A204.1 (cell line): ENCODE measurements around the gene TMPRSS6.
"Not testable (repeated sequence)": the region's sequence is repeated elsewhere in the genome, so short reads cannot be mapped to it uniquely, and the experiment has no call there.

Experiments used
- FAIRE-seq: peaks from 2 replicates; lab custom pipeline; 2012; peaks lifted over from hg19 to GRCh38; lab: Jason Lieb, UNC

Gene TMPRSS6

DNA sequence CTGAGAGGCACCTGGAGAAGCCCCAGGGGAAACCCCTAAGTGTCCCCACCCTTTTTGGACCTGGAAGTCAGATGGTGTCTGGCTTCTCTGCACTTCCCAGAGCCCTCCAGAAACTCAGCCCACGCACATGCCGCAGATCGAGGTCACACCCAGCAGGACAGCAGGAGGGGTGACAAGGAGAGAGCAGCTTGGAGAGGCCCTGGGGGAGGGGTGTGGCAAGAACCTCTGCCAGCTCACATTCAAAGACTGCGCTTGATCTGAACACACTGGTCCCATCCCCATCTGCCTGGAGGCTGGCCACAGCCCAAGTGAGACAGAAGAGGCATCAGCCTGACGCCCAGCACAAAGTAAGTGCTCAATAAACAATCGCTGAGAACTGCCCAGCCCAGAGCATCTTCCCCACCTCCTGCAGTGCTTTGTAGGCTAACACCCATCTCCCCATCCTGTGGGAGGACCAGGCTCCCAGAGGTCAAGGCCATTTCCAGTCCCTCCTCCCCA lies 21.4 kb downstream of the TMPRSS6 start:
- no peak for FAIRE-seq

DNA sequence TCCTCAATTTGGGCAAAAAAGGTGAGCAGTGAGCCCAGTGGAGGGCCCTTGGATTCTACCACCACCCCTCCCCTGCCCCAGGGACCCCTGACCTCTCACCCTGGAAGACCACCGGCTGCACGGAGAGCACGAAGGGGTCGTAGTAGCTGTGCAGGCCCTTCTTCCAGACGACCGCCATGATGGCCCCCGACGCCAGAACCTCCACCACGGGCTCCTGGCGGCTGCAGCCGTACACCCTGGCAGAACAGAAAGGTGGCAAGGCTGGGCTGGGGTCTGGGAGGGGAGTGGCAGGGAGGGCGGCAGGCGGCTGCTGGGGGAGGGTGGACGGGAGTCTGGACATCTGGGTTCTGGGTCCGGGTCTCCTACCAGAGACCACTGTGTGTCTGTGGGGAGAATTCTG lies 23.3 kb downstream of the TMPRSS6 start:
- FAIRE-seq: no peak

DNA sequence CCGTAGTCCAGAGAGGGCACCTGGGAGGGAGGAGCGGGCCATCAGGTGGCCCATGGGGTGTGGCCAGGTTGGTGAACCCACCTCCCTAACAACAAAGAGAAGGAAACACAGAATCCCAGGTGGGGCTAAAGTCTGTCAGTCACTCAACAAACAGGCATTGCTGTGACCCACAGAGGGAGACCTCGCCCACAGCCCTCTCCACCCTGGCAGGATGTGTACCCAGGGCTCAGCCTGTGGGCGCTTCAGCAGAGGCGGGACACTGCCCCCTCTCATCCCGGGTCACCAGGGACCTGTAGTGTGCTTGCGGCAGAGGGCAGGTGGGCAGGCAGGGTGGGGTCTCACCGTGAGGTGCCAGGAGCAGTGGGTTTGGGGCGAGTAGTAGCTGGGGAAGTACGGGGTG lies 25.1 kb downstream of the TMPRSS6 start:
- no peak for FAIRE-seq

DNA sequence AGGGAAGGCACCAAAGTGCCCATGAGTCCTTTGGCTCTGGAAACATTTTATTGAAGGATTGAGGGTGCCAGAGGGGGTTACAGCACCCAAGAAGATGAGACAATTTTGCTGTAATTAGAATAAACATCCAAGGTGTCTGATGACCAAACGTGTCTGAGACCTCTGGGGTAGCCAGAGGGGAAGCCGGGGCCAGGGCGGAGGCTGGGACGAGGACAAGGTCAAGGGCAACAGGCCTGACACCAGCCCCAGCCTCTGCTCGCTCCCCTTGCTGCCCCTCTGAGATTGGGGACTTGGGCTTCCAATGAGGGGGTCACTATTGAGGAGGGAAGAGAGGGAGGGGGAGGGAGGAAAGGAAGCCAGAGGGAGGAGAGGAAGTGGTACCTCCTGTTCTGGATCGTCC lies 25.6 kb downstream of the TMPRSS6 start:
- no peak for FAIRE-seq

DNA sequence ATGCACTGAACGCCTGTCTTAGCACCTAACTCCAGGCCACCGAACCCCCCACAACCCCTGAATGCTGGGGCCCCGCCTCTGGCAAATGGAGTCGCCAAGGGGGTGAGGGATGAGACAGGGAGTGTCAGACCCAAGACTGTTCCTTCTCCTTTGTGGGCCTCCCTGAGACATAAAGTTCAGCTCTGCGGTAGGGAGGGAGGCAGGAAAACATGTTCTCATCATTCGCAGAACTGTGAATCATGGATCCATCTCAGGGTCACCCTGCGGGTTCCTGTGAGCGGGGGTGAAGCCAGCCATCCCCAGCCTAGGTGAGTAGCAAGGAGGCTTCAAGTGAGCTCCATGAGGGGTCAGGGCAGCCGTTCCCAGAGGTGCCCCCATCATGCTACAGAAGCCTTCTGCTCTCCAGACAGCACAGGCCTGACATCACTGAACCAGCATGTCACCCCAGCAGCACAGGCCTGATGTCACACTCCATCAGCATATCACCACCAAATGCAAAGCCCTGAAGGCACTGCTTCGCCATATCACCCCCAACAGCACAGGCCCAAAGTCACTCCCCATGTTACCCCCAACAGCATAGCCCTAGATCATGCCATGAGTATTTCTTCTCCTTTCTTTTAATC lies 27.2 kb downstream of the TMPRSS6 start:
- no peak for FAIRE-seq

DNA sequence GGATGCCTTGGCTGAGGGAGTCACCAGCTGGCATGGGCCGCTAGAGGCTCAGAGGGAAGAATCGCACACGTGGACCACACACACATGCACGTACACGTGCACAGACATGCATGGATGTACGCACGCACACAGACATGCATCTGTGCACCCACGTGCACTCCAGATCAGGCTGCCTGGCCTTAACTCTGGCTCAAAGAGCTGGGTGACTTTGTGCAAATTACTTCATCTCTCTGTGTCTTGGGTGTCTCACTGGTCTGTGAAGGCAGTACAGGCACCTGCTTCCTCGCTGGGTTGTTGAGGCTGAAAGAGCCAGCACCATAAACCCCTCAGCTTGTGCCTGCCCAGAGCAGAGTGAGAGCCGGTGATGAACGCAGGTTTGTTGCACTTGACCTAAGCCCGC lies 28.7 kb downstream of the TMPRSS6 start:
- no peak for FAIRE-seq

DNA sequence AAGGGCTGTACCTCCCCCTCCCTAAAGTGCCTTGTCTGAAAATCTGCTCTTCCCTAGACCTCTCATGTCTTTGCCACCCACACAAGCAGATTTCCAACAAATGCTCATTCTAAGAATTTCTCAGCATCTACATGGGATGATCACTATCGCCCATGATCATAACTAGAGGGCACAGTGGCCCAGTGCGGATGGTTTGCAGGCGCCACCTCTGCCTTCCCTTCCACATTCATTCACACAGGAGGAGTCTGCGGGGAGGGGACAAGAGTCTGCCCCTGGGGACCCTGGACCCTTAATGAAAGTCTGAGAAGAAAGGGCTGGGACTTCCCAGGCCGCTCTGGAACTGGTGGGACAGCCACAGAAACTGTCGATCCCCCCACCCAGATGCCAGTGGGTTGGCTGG lies 29.1 kb downstream of the TMPRSS6 start:
- FAIRE-seq: no peak

DNA sequence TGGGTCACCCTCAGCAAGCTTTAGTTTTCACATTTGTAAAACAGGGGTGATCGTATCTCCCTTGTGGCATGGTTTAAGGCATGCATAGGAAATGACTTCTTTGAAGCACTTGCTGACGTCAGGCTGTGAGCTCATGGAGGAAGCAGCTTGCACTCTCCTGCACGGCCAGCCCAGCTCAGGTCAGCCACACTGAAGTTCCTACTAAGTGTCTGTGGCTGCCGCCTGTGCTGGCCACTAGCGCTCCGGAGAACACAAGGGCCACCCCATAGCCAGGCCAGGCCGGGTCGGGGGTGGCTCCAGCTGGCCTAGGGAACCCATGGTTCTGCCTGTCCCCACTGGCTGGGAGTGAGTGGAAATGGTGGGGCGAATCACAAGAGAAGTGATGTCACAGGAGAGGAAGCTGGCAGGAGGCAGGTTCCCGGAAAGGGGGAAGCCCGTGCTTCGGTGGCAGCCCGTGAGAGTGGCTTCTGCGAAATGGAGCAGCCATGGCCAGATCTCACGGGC lies 29.8 kb downstream of the TMPRSS6 start:
- no peak for FAIRE-seq

DNA sequence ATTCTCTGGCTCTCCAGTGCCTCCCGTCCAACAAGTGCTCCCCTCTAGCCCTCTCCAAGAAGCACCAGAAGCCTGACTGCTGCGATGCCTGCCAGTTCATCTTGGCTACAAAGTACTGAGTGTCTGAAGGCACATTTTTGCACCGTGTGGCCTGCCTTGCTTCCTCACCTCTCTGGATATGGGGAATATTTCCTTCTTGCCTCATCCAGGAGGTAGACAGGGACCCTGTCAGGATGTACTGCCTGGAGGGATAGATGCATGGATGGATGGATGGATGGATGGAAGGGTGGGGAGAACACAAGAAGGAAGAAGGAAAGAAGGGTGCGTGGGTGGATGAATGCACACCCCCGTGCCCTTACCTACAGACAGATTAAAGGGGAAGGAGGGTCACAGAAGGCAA lies 30.4 kb downstream of the TMPRSS6 start:
- FAIRE-seq: no peak

DNA sequence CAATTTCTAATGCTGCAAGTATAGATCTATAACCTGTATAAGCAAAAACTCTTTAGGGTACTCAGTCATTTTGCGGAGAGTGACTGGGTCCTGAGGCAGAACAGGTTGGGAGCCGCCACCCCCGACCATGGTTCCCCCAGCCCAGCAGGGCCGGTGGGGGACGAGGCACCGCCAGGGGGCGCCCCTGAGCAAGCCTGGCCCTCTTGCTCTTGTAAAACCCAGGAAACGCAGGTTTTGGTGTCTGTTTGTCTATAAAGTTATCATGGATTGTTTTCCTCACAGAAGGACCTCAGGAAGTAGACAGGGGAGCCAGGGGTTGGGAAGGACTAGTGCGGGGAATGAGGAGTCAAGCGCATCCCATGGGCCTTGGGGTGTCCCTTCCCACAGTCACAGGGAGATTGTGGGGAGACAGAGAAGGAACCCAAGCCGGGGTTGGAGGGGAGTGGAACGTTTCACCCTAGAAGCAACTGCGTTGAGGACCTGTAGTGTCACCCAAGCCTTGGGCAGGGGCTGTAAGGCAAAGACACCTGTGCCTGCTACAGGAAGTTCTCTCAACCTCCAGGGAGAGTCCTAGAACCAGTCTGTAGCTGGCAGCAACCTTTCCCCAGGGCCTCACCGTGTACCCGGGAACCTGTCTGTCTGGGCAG lies 31.6 kb downstream of the TMPRSS6 start:
- no peak for FAIRE-seq

DNA sequence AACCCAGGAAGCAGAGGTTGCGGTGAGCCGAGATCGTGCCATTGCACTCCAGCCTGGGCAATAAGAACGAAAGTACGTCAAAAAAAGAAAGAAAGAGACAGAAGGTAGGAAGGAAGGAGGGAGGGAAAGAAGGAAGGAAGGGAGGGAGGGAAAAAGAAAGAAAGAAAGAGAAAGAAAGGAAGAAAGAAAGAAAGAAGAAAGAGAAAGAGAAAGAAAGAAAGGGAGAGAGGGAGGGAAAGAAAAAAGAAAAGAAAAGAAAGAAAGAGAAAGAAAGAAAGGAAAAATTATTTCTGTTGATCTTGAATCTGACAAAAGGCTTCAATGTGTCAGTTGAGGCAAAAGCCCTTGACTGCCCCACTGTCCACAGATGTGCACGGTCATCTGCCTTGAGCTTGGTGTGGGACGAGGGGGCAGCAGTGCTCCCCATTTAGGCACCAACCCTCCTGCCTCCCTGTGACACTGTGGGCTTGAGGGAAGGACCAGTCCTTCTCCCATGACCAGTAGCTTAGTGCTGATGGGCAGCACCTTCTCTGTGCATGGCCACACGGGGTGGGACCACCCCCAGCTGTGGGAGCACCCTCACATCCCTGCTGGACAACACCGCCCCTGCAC lies 33.6 kb downstream of the TMPRSS6 start:
- FAIRE-seq: no peak

DNA sequence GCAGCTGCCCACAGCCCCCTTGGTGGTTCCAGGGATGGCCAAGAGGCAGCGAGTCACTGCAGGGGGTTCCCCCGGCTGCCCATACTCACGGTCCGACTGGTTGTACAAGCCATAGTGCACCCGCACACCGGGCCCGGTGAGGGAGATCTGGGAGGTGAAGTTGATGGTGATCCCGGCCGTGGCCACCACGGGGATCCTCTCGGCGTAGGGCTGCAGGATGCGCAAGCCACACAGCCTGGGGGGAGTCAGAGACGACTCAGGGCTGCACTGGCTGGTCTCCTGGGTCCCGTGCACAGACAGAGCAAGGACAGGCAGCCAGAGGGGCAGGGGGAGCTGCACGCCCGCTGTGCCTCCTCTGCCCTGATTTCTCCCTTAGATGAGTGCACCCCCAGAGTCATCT lies 34.5 kb downstream of the TMPRSS6 start:
- no peak for FAIRE-seq

DNA sequence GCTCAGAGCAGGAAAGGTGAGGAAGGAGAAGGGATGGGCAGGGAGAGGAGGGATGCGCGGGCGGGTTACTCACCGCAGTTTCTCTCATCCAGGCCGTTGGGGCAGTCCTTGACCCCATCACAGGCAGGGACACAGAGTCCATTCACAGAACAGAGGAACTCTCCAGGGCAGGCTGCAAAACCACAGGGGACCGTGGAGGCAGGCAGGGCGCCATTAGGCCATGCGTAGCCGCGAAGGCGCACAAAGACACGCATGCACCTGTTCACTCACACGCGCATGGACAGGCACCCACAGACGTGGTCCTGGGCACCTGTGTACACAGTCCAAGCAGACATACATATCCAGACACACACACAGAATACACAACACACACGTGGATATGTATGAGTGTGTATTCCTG lies 35.0 kb downstream of the TMPRSS6 start:
- no peak for FAIRE-seq

DNA sequence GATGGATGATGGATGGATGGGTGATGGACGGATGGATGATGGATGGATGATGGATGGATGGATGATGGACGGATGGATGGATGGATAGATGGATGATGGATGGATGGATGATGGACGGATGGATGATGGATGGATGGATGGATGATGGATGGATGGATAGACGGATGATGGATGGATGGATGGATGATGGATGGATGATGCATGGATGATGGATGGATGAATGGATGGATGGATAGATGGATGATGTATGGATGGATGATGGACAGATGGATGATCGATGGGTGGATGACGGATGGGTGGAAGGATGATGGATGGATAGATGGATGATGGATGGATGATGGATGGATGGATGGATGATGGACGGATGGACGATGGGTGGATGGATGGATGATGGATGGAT lies 36.8 kb downstream of the TMPRSS6 start:
- no peak for FAIRE-seq

DNA sequence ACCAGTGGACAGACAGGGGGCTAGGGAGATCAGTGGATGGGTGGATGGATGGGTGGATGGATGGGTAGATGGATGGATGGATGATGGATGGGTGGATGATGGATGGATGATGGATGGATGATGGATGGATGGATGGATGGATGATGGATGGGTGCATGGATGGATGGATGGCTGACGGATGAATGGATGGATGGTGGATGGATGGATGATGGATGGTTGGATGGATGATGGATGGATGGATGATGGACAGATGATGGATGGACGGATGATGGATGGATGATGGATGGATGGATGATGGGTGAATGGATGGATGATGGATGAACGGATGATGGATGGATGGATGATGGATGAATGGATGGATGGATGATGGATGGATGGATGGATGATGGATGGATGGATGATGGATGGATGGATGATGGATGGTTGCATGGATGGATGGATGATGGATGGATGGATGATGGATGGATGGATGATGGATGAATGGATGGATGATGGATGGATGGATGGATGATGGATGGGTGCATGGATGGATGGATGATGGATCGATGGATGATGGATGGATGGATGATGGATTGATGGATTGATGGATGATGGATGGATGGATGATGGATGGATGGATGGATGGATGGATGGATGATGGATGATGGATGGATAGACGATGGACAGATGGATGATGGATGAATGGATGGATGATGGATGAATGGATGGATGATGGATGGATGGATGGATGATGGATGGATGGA lies 37.5 kb downstream of the TMPRSS6 start:
- not testable (repeated sequence) for FAIRE-seq

DNA sequence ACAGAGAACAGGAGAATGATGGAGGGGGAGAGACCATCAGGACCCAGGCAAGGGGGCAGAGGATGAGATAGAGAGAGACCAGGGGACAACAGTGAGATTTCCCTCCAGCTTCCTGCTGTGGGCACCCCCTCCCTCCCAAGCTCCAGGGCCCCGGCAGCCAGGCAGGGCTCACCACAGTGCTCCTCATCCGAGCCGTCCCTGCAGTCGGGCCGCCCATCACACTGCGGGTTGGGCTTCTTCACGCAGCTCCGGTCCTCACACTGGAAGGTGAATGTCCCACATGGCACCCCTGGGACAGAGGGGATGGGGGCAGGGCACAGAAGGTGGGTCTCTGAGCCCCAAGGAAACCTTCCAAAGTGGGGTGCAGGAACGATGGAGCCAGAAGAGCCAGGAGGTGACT lies 38.8 kb downstream of the TMPRSS6 start:
- FAIRE-seq: no peak

DNA sequence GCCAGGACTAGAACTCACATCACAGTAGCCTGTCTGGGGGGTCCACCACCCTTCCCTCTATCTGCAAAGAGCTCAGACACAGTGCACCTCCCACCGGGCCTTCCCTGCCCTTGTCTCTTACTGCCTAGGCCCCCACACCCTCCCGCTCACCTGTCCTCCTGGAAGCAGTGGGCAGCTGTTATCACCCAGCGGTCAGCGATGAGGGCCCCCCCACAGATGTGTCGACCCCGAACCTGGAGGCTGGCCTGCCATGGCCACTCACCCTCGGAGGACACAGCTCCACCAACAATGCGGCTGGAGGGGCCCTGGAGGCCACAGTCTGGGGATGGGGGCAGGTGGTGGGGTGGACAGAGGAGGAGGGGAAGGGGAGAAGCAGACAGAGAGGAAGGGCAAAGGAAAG lies 39.2 kb downstream of the TMPRSS6 start:
- FAIRE-seq: no peak

DNA sequence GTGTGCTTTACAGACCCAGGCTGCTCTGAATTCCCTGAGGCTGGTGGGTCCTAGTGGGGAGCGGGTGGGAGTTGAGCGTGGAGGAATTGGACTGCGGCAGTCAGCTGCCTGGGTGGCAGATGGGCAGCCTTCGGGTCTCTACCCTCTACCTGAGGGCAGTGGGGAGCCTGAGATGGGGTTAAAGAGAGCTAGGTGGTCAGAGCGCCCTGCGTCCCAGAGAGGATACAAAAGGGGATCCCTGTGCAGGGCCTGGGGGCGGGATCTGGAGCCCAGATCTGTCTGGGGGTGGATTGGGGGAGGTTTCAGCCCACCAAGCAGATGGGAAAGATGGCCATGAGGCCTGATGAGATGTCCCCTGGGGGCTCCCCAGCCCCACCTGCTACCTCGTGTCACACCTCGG lies 39.8 kb downstream of the TMPRSS6 start:
- no peak for FAIRE-seq

DNA sequence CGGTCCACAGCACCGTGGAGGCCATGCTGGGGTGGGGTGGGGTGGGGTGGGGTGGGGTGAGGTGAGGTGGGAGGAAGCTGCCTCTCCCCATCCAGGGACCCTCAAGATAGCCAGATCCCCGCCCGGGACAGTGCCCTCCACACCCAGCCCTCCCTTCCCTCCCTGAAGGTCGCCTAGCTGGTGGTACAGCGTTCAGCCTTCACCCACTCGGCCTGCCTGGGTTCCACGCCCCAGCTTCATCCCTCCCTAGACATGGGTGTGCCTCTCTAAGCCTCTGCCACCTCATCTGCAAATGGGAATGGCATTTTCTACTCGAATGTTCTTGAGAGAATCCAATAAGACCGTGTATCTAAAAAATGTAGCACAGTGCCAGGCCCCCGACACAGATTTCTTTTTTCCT lies 40.2 kb downstream of the TMPRSS6 start:
- no peak for FAIRE-seq

DNA sequence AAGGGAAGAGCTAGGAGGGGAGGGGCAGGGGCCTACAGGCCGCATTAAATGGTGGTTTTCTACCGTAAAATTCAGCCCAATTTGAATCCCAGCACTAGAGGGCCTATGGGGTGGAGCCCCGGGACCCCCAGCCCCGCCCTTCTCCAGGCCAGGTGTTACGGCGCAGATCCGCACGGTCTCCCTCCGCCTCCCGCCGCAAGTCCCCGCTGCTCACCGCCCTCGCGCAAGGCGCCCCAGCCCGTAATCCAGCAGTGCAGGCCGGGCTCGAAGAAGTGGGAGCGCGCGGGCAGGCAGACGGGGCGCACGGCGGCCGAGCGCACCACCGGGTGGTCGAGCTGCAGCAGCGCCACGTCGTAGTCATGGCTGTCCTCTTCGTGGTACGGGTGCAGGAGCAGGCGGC lies 40.7 kb downstream of the TMPRSS6 start:
- FAIRE-seq: no peak

DNA sequence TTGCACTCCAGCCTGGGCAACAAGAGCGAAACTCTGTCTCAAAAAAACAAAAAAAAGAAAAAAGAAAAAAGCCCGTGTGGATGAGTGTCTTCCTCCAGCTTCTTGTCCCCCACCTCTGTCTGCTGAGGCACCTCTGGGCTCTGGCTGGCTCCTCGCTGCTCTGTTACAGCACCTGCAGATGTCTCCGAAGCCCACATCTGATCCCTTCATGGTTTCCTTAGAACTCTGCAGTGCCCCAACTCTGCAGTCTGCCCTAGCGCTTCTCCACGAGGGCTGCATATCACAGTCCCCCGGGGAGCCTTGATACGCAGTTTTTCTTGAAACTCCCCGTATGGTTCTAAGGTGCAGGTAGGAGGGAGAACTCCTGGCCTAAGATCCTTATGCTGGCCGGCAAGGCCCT lies 42.1 kb downstream of the TMPRSS6 start:
- no peak for FAIRE-seq

DNA sequence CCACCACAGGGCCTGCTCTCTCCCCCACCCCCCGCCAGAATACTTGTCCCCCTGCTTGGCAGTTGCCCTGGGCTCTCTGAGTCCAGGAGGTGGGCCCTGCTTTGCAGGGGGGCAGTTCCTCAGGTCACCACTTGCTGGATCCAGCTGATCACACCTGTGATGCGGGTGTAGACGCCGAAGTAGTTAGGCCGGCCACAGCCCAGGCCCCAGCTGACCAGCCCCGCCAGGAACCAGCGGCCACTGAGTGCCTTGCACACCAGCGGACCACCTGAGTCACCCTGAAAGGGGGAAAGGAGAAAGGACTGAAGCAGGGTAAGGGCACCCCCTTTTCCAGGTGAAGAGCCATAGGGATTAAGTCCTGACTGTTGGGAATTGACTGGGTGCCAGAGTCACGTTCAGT lies 43.6 kb downstream of the TMPRSS6 start:
- FAIRE-seq: no peak

DNA sequence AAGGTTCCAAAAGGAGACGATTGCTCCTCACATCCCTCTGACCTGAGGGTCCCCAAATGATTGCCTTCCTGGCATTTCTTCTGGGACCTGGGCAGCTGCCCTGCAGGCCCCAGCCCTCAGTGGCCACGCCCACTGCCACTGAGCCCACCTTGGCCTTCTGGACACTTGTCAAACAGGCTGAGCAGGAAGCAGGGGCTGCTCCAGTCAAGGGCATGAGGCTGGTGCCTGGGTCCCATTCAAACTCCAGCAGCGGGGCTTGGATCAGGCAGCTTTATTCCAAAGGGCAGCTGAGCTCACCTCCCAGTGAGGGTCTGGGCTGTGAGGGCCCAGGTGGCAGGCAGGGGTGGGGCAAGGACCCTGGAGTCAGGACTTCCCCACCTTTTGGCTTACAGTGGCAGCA lies 44.3 kb downstream of the TMPRSS6 start:
- no peak for FAIRE-seq
